PC-9 (cell line): ENCODE results near the gene ZNF311. TPM values are rescaled to one million over a fixed set of nuclear protein-coding genes. Genes with fewer than 3 reads are reported as not detected.

ENCODE experiments used
- BruUV-seq: library from RNA; stranded (reverse); fragments of 400-500 nt; replicated peaks from 2 replicates; lab custom pipeline; 2021; lab: Mats Ljungman, UMichigan
- CTCF ChIA-PET: fragments of 300-600 bp; sonication (Branson Sonifier 250); formaldehyde crosslinking; loops from one replicate; lab custom pipeline; 2022; ENCODE audit warnings: antibody characterized with exemption; lab: Charles Lee
- POLR2A ChIA-PET: fragments of 300-600 bp; sonication (Branson Sonifier 250); formaldehyde crosslinking; loops from one replicate; lab custom pipeline; 2022; ENCODE audit warnings: antibody characterized with exemption; ENCODE audit not compliant: unreplicated experiment; lab: Charles Lee
- DNase-seq, 2 experiments: peaks; one replicate each; pipeline versions ENCODE4 v3.0.0 to v3.0.0-alpha.2; 2015 to 2022; ENCODE audit warnings: mixed read lengths in 1 of 2
- H2AFZ ChIP-seq: fragments of 200-600 bp; sonication (generic); 2 replicates; pipeline ENCODE4 v1.8.1; 2017; ENCODE audit warnings: antibody characterized with exemption
- H3F3A ChIP-seq: fragments of 200-600 bp; sonication (generic); 2 replicates; pipeline ENCODE4 v1.8.1; 2017; ENCODE audit warnings: antibody characterized with exemption, mild to moderate bottlenecking, low read depth; ENCODE audit not compliant: insufficient read depth
- H3K27ac ChIP-seq: fragments of 200-600 bp; sonication (generic); 2 replicates; pipeline ENCODE4 v1.6.1; 2016; ENCODE audit warnings: mixed run types
- H3K27me3 ChIP-seq: fragments of 200-600 bp; sonication (generic); 2 replicates; pipeline ENCODE4 v1.6.1; 2016; ENCODE audit warnings: low read depth, mixed run types; ENCODE audit not compliant: insufficient read depth
- H3K36me3 ChIP-seq: fragments of 200-600 bp; sonication (generic); 2 replicates; pipeline ENCODE4 v1.6.1; 2016; ENCODE audit warnings: low read depth, mixed run types
- H3K4me1 ChIP-seq: fragments of 200-600 bp; sonication (generic); replicated peaks from 2 replicates; pipeline ENCODE4 v1.6.1; 2016; ENCODE audit warnings: mixed run types; ENCODE audit not compliant: insufficient read depth
- H3K4me2 ChIP-seq: fragments of 200-600 bp; sonication (generic); 2 replicates; pipeline ENCODE4 v1.6.1; 2017; ENCODE audit warnings: mixed run types
- H3K4me3 ChIP-seq: fragments of 200-600 bp; sonication (generic); 2 replicates; pipeline ENCODE4 v1.6.1; 2016; ENCODE audit warnings: mixed run types
- H3K79me2 ChIP-seq: fragments of 200-600 bp; sonication (generic); 2 replicates; pipeline ENCODE4 v1.6.1; 2017; ENCODE audit warnings: low read depth, mixed run types
- H3K9me2 ChIP-seq: fragments of 200-600 bp; sonication (generic); 2 replicates; pipeline ENCODE4 v1.8.1; 2017; ENCODE audit warnings: mild to moderate bottlenecking; ENCODE audit not compliant: insufficient read depth
- H3K9me3 ChIP-seq: fragments of 200-600 bp; sonication (generic); 2 replicates; pipeline ENCODE4 v1.8.1; 2016; ENCODE audit warnings: low read depth; ENCODE audit not compliant: insufficient read depth
- H4K20me1 ChIP-seq: fragments of 200-600 bp; sonication (generic); 2 replicates; pipeline ENCODE4 v1.8.1; 2017; ENCODE audit not compliant: insufficient read depth
- EZH2 ChIP-seq: fragments of 200-600 bp; sonication (generic); IDR thresholded peaks from 2 replicates; pipeline ENCODE4 v1.8.0; 2017; ENCODE audit warnings: antibody characterized with exemption, low read depth
- intact Hi-C: fragments of 100-400 bp; cut with micrococcal nuclease; formaldehyde crosslinking; loops from one replicate; pipeline ENCODE4 v1.10.0; 2022; ENCODE audit not compliant: unreplicated experiment
- total RNA-seq: library from RNA; stranded (reverse); gene quantifications from 2 replicates; pipeline ENCODE4 v1.2.3, GENCODE V29; 2021
- TF ChIP-seq, protein P1 (sequence below): fragments of 200-600 bp; sonication (generic); conservative IDR thresholded peaks from 2 replicates; pipeline ENCODE4 v1.6.1; 2017; ENCODE audit warnings: mixed run types, antibody characterized with exemption, mild to moderate bottlenecking, moderate library complexity

The ZNF311 gene
- total RNA-seq, 1 experiment from 2014 or later, result 2.1 TPM

DNA sequence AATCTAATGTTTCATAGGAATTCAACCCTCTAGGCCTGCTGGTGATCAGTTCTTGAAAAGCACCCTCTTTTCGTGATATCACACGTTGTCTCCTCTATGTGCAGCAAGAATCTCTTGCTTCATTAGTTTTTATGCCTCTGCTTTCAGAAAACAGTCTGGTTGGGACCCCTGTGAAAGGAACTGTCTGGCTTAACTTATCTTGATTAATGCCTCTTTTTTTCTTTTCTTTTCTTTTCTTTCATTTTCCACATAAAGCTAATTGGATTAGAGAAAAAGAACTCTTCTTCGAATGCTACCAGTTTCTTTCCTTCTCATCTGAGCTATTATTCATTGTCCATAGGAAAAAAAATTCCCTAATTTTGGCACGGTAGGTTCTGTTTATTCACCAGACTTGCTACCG is 21.3 kb downstream of the ZNF311 start:
- Histone ChIP-seq H2AFZ (no peak overlapping the region), H3F3A (peaks cover 44% of the 10 kb centered on the region), H3K36me3 (no peaks in the 10 kb centered on the region), H4K20me1 (no peaks in the 10 kb centered on the region), H3K9me3 (no peaks in the 10 kb centered on the region), H3K27ac (no peak overlapping the region), H3K9me2 (no peaks in the 10 kb centered on the region), H3K4me2 (0 out of 2 replicates have a peak overlapping the region, but pooled peaks have one; percentile 72), H3K4me1 (peaks cover 36% of the 10 kb centered on the region), H3K79me2 (no peaks in the 10 kb centered on the region), H3K4me3 (peak overlapping the region; percentile 19; the same call in 1 of the 2 replicates), H3K27me3 (no peaks in the 10 kb centered on the region)
- CTCF ChIA-PET, result no interaction called here
- BruUV-seq, result no TSS peak
- intact Hi-C loops, result loop anchor here (2.0 to 10.0 kb wide), 4 partner anchors 21 to 119 kb away; partner anchors contain the start of genes TRIM27 and ZNF311
- TF ChIP-seq EZH2, result no peak
- TF ChIP-seq, protein P1, sequence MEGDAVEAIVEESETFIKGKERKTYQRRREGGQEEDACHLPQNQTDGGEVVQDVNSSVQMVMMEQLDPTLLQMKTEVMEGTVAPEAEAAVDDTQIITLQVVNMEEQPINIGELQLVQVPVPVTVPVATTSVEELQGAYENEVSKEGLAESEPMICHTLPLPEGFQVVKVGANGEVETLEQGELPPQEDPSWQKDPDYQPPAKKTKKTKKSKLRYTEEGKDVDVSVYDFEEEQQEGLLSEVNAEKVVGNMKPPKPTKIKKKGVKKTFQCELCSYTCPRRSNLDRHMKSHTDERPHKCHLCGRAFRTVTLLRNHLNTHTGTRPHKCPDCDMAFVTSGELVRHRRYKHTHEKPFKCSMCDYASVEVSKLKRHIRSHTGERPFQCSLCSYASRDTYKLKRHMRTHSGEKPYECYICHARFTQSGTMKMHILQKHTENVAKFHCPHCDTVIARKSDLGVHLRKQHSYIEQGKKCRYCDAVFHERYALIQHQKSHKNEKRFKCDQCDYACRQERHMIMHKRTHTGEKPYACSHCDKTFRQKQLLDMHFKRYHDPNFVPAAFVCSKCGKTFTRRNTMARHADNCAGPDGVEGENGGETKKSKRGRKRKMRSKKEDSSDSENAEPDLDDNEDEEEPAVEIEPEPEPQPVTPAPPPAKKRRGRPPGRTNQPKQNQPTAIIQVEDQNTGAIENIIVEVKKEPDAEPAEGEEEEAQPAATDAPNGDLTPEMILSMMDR, result no peak
- DNase-seq, result no peak
- POLR2A ChIA-PET, result interaction anchor here (0.6 to 0.8 kb wide), 4 partner anchors 33 to 1634 kb away, joined by 3 to 24 read pairs (median 6); no protein-coding TSS in a partner anchor

DNA sequence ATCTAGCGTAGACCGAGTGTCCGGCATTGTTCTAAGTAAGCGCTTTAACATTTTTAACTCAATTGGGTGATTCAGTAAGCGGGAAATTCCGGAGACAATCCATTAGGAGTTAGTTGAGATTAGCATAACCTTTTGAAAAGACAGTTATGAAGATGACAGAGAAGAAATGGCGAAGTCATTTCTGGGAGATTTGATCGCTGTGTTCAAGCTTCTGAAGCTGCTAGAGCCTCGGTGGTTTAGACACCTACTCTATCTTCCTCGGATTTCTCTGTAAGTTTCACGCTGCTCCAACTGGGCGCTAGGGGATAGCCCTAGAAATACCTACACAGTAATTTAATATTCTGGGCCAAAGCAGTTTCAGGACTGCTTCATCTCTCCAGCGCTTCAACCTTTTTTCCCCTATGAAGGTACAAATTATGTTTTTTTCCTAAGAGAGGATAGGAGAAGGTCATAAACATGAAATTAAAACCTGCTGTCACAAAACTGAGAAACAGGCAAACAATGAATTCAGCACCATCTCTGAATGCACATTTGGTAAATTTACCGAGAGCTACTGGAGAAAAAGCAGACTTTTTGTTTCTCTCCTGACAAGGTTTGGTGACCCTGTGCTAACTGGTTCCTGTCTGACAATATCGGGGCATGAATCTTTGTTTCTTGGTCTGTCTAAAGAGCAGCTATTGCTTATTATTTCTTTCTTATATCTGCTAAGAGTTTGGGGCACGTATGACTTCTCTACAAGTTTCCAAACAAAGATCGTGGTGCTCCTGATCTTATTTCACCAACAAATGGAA is 22.4 kb downstream of the ZNF311 start:
- Histone ChIP-seq H3K27ac (peak overlapping the region; percentile 50), H2AFZ (peak overlapping the region; percentile 72), H3K4me2 (peak overlapping the region; percentile 80), H3K79me2 (no peaks in the 10 kb centered on the region), H3K9me3 (no peaks in the 10 kb centered on the region), H3K4me3 (peak overlapping the region; percentile 76), H3F3A (peaks cover 50% of the 10 kb centered on the region), H3K9me2 (no peaks in the 10 kb centered on the region), H3K36me3 (no peaks in the 10 kb centered on the region), H3K4me1 (peaks cover 48% of the 10 kb centered on the region), H3K27me3 (no peaks in the 10 kb centered on the region), H4K20me1 (no peaks in the 10 kb centered on the region)
- TF ChIP-seq, protein P1, result peak; percentile 19; the same call in 1 of the 2 replicates
- TF ChIP-seq EZH2, result no peak
- BruUV-seq, result no TSS peak
- intact Hi-C loops, result loop anchor here (1.0 to 10.0 kb wide), 4 partner anchors 29 to 118 kb away; no protein-coding TSS in a partner anchor
- POLR2A ChIA-PET, result interaction anchor here (0.5 to 0.6 kb wide), 3 partner anchors 42 to 1636 kb away, joined by 3 read pairs; no protein-coding TSS in a partner anchor
- CTCF ChIA-PET, result no interaction called here
- peak; percentile 47 to 56 for DNase-seq

DNA sequence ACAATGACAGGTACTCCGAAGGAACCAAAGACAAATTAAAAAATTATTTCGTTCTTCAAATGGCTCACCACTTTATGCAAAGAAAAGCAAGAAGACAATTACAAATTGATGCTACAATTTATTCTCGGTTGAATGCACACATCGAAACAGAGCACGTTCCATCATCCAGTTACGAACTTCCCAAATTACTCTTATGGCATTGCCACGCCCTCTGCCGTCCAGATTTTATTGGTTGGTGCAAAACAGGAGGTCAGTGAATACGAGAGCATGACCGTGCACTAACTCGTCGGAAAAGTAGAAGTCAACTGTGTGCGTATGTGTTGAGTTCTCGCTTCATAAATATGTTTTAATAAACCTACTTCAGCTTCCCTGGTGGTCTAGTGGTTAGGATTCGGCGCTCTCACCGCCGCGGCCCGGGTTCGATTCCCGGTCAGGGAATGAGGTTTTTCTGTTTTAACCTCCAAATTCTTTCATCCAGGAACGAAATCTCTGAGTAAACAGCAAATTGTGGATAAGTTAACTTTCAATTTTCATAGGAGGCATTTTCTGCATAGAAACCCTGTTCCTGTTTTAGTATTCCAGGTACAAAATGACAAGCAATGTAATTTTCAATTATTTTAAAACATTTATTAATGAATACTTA is 23.2 kb downstream of the ZNF311 start:
- no peaks in the 10 kb centered on the region for H3K79me2 ChIP-seq
- H3K27ac ChIP-seq, result peak overlapping the region; percentile 81
- peaks cover 52% of the 10 kb centered on the region for H3F3A ChIP-seq
- DNase-seq, result peak; percentile 82 to 86
- peak overlapping the region; percentile 80 for H3K4me2 ChIP-seq
- peak overlapping the region; percentile 82 for H2AFZ ChIP-seq
- no peaks in the 10 kb centered on the region for H4K20me1 ChIP-seq
- H3K9me3 ChIP-seq, result no peaks in the 10 kb centered on the region
- H3K4me3 ChIP-seq, result peak overlapping the region; percentile 76
- ChIA-PET CTCF (interaction anchor here (1.5 kb wide), 1 partner anchor 34 kb away, joined by 6 read pairs; no protein-coding TSS in a partner anchor), POLR2A (no interaction called here)
- TF ChIP-seq EZH2, result no peak
- TF ChIP-seq, protein P1, result peak; percentile 2; the same call in 1 of the 2 replicates
- H3K9me2 ChIP-seq, result no peaks in the 10 kb centered on the region
- BruUV-seq, result no TSS peak
- no peaks in the 10 kb centered on the region for H3K36me3 ChIP-seq
- intact Hi-C loops, result loop anchor here (1.0 to 10.0 kb wide), 6 partner anchors 29 to 144 kb away; no protein-coding TSS in a partner anchor
- peaks cover 55% of the 10 kb centered on the region for H3K4me1 ChIP-seq
- H3K27me3 ChIP-seq, result no peaks in the 10 kb centered on the region
